ENCODE results near the gene C10orf120.

GRCh38 chr10:122659126-122659525, 40.5 kb downstream of the C10orf120 start:
- TF ChIP-seq POLR2A (IDR thresholded peaks at IDR 0.05; ENCODE audit: low read depth, low read length) (no peak), MAX (IDR thresholded peaks at IDR 0.05; ENCODE audit: insufficient read depth, insufficient read length) (no peak)
